MM.1S (cell line): Measurements from ENCODE around the gene SRGAP3.

Source experiments
- DNase-seq: peaks from one replicate; pipeline ENCODE4 v3.0.0-alpha.2; 2015
- H2AFZ ChIP-seq: fragments of 300-600 bp; sonication (generic); 2 replicates; pipeline ENCODE4 v1.6.0; 2016; ENCODE audit warnings: antibody characterized with exemption, low read length
- H3F3A ChIP-seq: fragments of 300-600 bp; sonication (generic); 2 replicates; pipeline ENCODE4 v1.6.1; 2016; ENCODE audit warnings: mild to moderate bottlenecking, antibody characterized with exemption, low read length, moderate library complexity, mixed read lengths; ENCODE audit not compliant: insufficient read depth
- H3K27ac ChIP-seq: fragments of 300-600 bp; sonication (generic); 2 replicates; pipeline ENCODE4 v1.5.1; 2016; ENCODE audit warnings: mild to moderate bottlenecking, low read length
- H3K27me3 ChIP-seq: fragments of 300-600 bp; sonication (generic); replicated peaks from 2 replicates; pipeline ENCODE4 v1.6.0; 2016; ENCODE audit warnings: low read length; ENCODE audit not compliant: insufficient read depth
- H3K36me3 ChIP-seq: fragments of 300-600 bp; sonication (generic); replicated peaks from 2 replicates; pipeline ENCODE4 v1.6.1; 2016; ENCODE audit warnings: mild to moderate bottlenecking, low read length, mixed read lengths; ENCODE audit not compliant: insufficient read depth
- H3K4me1 ChIP-seq: fragments of 300-600 bp; sonication (generic); 2 replicates; pipeline ENCODE4 v1.6.1; 2016; ENCODE audit warnings: low read length, mixed read lengths
- H3K4me2 ChIP-seq: fragments of 300-600 bp; sonication (generic); 2 replicates; pipeline ENCODE4 v1.6.0; 2016; ENCODE audit warnings: low read depth, low read length
- H3K4me3 ChIP-seq: fragments of 300-600 bp; sonication (generic); 2 replicates; pipeline ENCODE4 v1.5.1; 2016; ENCODE audit warnings: low read length, mixed read lengths
- H3K79me2 ChIP-seq: fragments of 300-600 bp; sonication (generic); 2 replicates; pipeline ENCODE4 v1.6.1; 2016; ENCODE audit warnings: mixed run types, low read length, mixed read lengths
- H3K9ac ChIP-seq: fragments of 300-600 bp; sonication (generic); 2 replicates; pipeline ENCODE4 v1.6.1; 2016; ENCODE audit warnings: low read length, mixed read lengths
- H3K9me2 ChIP-seq: fragments of 300-600 bp; sonication (generic); replicated peaks from 2 replicates; pipeline ENCODE4 v1.6.1; 2016; ENCODE audit warnings: mild to moderate bottlenecking, low read length, mixed read lengths; ENCODE audit not compliant: insufficient read depth
- H3K9me3 ChIP-seq: fragments of 300-600 bp; sonication (generic); replicated peaks from 2 replicates; pipeline ENCODE4 v1.6.1; 2016; ENCODE audit warnings: mild to moderate bottlenecking, low read length, mixed read lengths; ENCODE audit not compliant: insufficient read depth
- H4K20me1 ChIP-seq: fragments of 300-600 bp; sonication (generic); 2 replicates; pipeline ENCODE4 v1.6.1; 2016; ENCODE audit warnings: mild to moderate bottlenecking, low read length, moderate library complexity, mixed read lengths; ENCODE audit not compliant: insufficient read depth
- CTCF ChIP-seq: fragments of 300-600 bp; sonication (generic); IDR thresholded peaks from 2 replicates; pipeline ENCODE4 v1.5.1; 2016; ENCODE audit warnings: antibody characterized with exemption, low read length, mixed read lengths
- EZH2 ChIP-seq: fragments of 300-600 bp; sonication (generic); optimal IDR thresholded peaks from 2 replicates; pipeline ENCODE3; 2017; ENCODE audit warnings: low read depth, mild to moderate bottlenecking, antibody characterized with exemption, low read length, mixed read lengths
- EZH2phosphoT487 ChIP-seq: fragments of 300-600 bp; sonication (generic); IDR thresholded peaks from 2 replicates; pipeline ENCODE4 v1.6.1; 2018; ENCODE audit warnings: antibody characterized with exemption, low read length

The SRGAP3 gene

GRCh38 chr3:9066141-9066540 is 183.3 kb downstream of the SRGAP3 start:
- no peaks in the 10 kb centered on the region for H3K79me2 ChIP-seq
- no peaks in the 10 kb centered on the region for H3K9me2 ChIP-seq
- H4K20me1 ChIP-seq: no peaks in the 10 kb centered on the region
- no peak overlapping the region for H2AFZ ChIP-seq
- H3K27ac ChIP-seq: no peak overlapping the region
- H3K4me3 ChIP-seq: no peak overlapping the region
- H3K9me3 ChIP-seq: no peaks in the 10 kb centered on the region
- H3K4me1 ChIP-seq: no peaks in the 10 kb centered on the region
- no peak overlapping the region for H3K9ac ChIP-seq
- DNase-seq: no peak
- H3K4me2 ChIP-seq: no peak overlapping the region
- no peaks in the 10 kb centered on the region for H3K27me3 ChIP-seq
- TF ChIP-seq CTCF: no peak
- TF ChIP-seq EZH2: no peak
- TF ChIP-seq EZH2phosphoT487: no peak
- H3K36me3 ChIP-seq: no peaks in the 10 kb centered on the region
- H3F3A ChIP-seq: no peaks in the 10 kb centered on the region

DNA sequence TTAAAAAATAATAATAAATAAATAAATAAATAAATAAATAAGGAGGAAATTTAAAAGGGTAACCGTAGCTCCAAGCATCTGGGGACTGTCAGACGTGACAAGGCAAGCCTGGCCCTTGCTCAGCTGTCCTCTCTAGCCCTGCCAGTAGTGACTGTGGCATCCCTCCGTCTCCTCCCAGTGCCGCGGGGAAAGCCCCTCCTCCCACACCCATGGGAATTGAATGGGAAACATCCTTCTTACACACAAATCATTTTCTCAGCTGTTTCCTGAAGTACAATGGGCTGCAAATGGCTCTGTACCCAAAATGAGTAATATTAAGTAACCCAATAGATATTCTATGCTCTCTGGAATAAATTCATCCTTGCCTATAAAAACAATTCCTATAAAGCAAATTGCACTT is 184.6 kb downstream of the SRGAP3 start:
- no peak overlapping the region for H3K9ac ChIP-seq
- DNase-seq: no peak
- H3K9me2 ChIP-seq: no peaks in the 10 kb centered on the region
- H3K27me3 ChIP-seq: no peaks in the 10 kb centered on the region
- no peaks in the 10 kb centered on the region for H3K79me2 ChIP-seq
- no peaks in the 10 kb centered on the region for H3F3A ChIP-seq
- H3K4me3 ChIP-seq: no peak overlapping the region
- TF ChIP-seq EZH2 (no peak), CTCF (no peak), EZH2phosphoT487 (no peak)
- H3K4me2 ChIP-seq: no peak overlapping the region
- no peaks in the 10 kb centered on the region for H4K20me1 ChIP-seq
- no peak overlapping the region for H3K27ac ChIP-seq
- no peaks in the 10 kb centered on the region for H3K4me1 ChIP-seq
- H3K9me3 ChIP-seq: no peaks in the 10 kb centered on the region
- no peaks in the 10 kb centered on the region for H3K36me3 ChIP-seq
- no peak overlapping the region for H2AFZ ChIP-seq

DNA sequence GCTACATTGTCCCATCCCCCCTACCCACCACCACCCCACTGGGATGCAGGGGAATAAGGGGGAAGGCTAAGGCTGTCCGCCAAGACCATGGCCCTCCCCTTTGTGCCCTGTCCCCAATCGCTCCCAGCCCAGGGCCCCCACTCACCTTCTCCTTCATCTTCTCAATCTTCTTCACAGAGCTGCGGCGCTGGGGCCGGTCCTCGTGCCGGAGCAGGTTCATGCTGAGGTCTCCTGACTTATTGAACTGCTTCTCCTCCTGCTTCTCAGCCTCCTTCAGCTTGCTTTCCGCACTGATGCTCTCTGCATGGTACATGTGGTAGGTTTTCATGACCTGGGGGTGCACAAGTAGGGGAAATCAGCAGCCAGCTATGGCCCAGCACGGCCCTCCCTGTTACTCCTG is 185.2 kb downstream of the SRGAP3 start:
- Histone ChIP-seq H2AFZ (no peak overlapping the region), H4K20me1 (no peaks in the 10 kb centered on the region), H3K79me2 (no peaks in the 10 kb centered on the region), H3K9ac (no peak overlapping the region), H3K4me3 (no peak overlapping the region), H3F3A (no peaks in the 10 kb centered on the region), H3K9me2 (no peaks in the 10 kb centered on the region), H3K27me3 (no peaks in the 10 kb centered on the region), H3K36me3 (no peaks in the 10 kb centered on the region), H3K27ac (no peak overlapping the region), H3K4me1 (no peaks in the 10 kb centered on the region), H3K9me3 (no peaks in the 10 kb centered on the region), H3K4me2 (no peak overlapping the region)
- TF ChIP-seq CTCF (no peak), EZH2 (no peak), EZH2phosphoT487 (no peak)
- no peak for DNase-seq
